NT2/D1 (cell line): ENCODE results near the gene THSD7A.
"Not testable (repeated sequence)": the region's sequence is repeated elsewhere in the genome, so short reads cannot be mapped to it uniquely, and the experiment has no call there.

ENCODE experiments used
- DNase-seq: peaks from one replicate; pipeline ENCODE4 v3.0.0-alpha.2; 2011; ENCODE audit warnings: low read depth, low spot score
- H3K27me3 ChIP-seq: 2 replicates; pipeline ENCODE4 v1.6.0; 2011; ENCODE audit warnings: mild to moderate bottlenecking; ENCODE audit not compliant: insufficient read length, insufficient read depth
- H3K36me3 ChIP-seq: 2 replicates; pipeline ENCODE4 v1.6.1; 2011; ENCODE audit warnings: mild to moderate bottlenecking, low read length, mixed read lengths; ENCODE audit not compliant: insufficient read depth, insufficient read length
- H3K4me1 ChIP-seq: 2 replicates; pipeline ENCODE4 v1.5.1; 2011; ENCODE audit not compliant: insufficient read depth, insufficient read length
- H3K4me3 ChIP-seq: 2 replicates; pipeline ENCODE4 v1.5.1; 2011; ENCODE audit warnings: low read depth; ENCODE audit not compliant: insufficient read length
- H3K9ac ChIP-seq: 2 replicates; pipeline ENCODE4 v1.6.0; 2011; ENCODE audit warnings: low read depth; ENCODE audit not compliant: insufficient read length
- H3K9me3 ChIP-seq: 2 replicates; pipeline ENCODE4 v1.5.1; 2011; ENCODE audit warnings: mild to moderate bottlenecking, low read length; ENCODE audit not compliant: insufficient read depth
- SUZ12 ChIP-seq: IDR thresholded peaks from 2 replicates; pipeline ENCODE4 v1.6.1; 2011; ENCODE audit not compliant: insufficient read length, insufficient read depth; ENCODE audit errors: extremely low read depth
- YY1 ChIP-seq: IDR thresholded peaks from 2 replicates; pipeline ENCODE4 v1.6.1; 2011; ENCODE audit not compliant: insufficient read length, insufficient read depth
- ZNF274 ChIP-seq: IDR thresholded peaks from 2 replicates; pipeline ENCODE4 v1.6.1; 2011; ENCODE audit warnings: mild to moderate bottlenecking, low read depth, low read length

THSD7A gene

GRCh38 chr7:11447106-11447505, 384.9 kb downstream of the THSD7A start:
- Histone ChIP-seq H3K9me3 (no peaks in the 10 kb centered on the region), H3K4me1 (no peaks in the 10 kb centered on the region), H3K27me3 (no peaks in the 10 kb centered on the region), H3K36me3 (no peaks in the 10 kb centered on the region), H3K4me3 (no peak overlapping the region), H3K9ac (no peak overlapping the region)
- TF ChIP-seq YY1, result no peak
- no peak for TF ChIP-seq SUZ12
- no peak for TF ChIP-seq ZNF274
- DNase-seq, result no peak

- not testable (repeated sequence) for H3K4me3 ChIP-seq, DNase-seq, H3K4me1 ChIP-seq, H3K9ac ChIP-seq, H3K9me3 ChIP-seq, H3K27me3 ChIP-seq, H3K36me3 ChIP-seq
Measured at GRCh38 chr7:11443934-11444333, 388.1 kb downstream of the THSD7A start.

- H3K9me3 ChIP-seq, result peaks cover 8% of the 10 kb centered on the region; the same call in 1 of the 2 replicates
- TF ChIP-seq SUZ12 (no peak), ZNF274 (no peak), YY1 (no peak)
- H3K4me3 ChIP-seq, result no peak overlapping the region
- H3K27me3 ChIP-seq, result no peaks in the 10 kb centered on the region
- no peaks in the 10 kb centered on the region for H3K4me1 ChIP-seq
- H3K36me3 ChIP-seq, result no peaks in the 10 kb centered on the region
- no peak for DNase-seq
- H3K9ac ChIP-seq, result no peak overlapping the region
Measured at GRCh38 chr7:11437994-11438393, 394.0 kb downstream of the THSD7A start.

- DNase-seq, result peak; percentile 20
- peaks cover 8% of the 10 kb centered on the region; the same call in 1 of the 2 replicates for H3K9me3 ChIP-seq
Measured at GRCh38 chr7:11436773-11437524, 395.0 kb downstream of the THSD7A start.

GRCh38 chr7:11436316-11436715, 395.7 kb downstream of the THSD7A start:
- no peaks in the 10 kb centered on the region for H3K4me1 ChIP-seq
- no peaks in the 10 kb centered on the region for H3K36me3 ChIP-seq
- no peak overlapping the region for H3K4me3 ChIP-seq
- TF ChIP-seq ZNF274 (no peak), YY1 (no peak), SUZ12 (no peak)
- H3K9ac ChIP-seq, result no peak overlapping the region
- H3K27me3 ChIP-seq, result no peaks in the 10 kb centered on the region
- DNase-seq, result no peak
- H3K9me3 ChIP-seq, result peaks cover 8% of the 10 kb centered on the region; the same call in 1 of the 2 replicates

More at GRCh38 chr7:11436773-11437524, 395.0 kb downstream of the THSD7A start:
- Histone ChIP-seq H3K4me3 (no peak overlapping the region), H3K9ac (no peak overlapping the region), H3K36me3 (no peaks in the 10 kb centered on the region), H3K4me1 (no peaks in the 10 kb centered on the region), H3K27me3 (no peaks in the 10 kb centered on the region)
- TF ChIP-seq SUZ12 (no peak), ZNF274 (no peak), YY1 (no peak)

- no peaks in the 10 kb centered on the region for H3K27me3 ChIP-seq
- H3K36me3 ChIP-seq, result no peaks in the 10 kb centered on the region
- DNase-seq, result no peak
- peaks cover 8% of the 10 kb centered on the region; the same call in 1 of the 2 replicates for H3K9me3 ChIP-seq
- H3K4me1 ChIP-seq, result no peaks in the 10 kb centered on the region
- H3K4me3 ChIP-seq, result no peak overlapping the region
- no peak for TF ChIP-seq SUZ12
- TF ChIP-seq ZNF274, result no peak
- TF ChIP-seq YY1, result no peak
- H3K9ac ChIP-seq, result no peak overlapping the region
Measured at GRCh38 chr7:11434366-11434765, 397.6 kb downstream of the THSD7A start.

- Histone ChIP-seq H3K36me3 (no peaks in the 10 kb centered on the region), H3K4me3 (no peak overlapping the region), H3K27me3 (no peaks in the 10 kb centered on the region), H3K4me1 (no peaks in the 10 kb centered on the region), H3K9me3 (peaks cover 8% of the 10 kb centered on the region; the same call in 1 of the 2 replicates), H3K9ac (no peak overlapping the region)
- no peak for DNase-seq
- no peak for TF ChIP-seq YY1
- no peak for TF ChIP-seq SUZ12
- no peak for TF ChIP-seq ZNF274
Measured at GRCh38 chr7:11430841-11431240, 401.2 kb downstream of the THSD7A start.

- H3K4me1 ChIP-seq, result no peaks in the 10 kb centered on the region
- peaks cover 2% of the 10 kb centered on the region; the same call in 1 of the 2 replicates for H3K9me3 ChIP-seq
- H3K36me3 ChIP-seq, result no peaks in the 10 kb centered on the region
- TF ChIP-seq SUZ12 (no peak), YY1 (no peak), ZNF274 (no peak)
- DNase-seq, result no peak
- H3K9ac ChIP-seq, result no peak overlapping the region
- H3K4me3 ChIP-seq, result no peak overlapping the region
- no peaks in the 10 kb centered on the region for H3K27me3 ChIP-seq
Measured at GRCh38 chr7:11430112-11430511, 401.9 kb downstream of the THSD7A start.
